Measurements from ENCODE around the gene GHRHR. TPM values are rescaled to one million over a fixed set of nuclear protein-coding genes. Genes with fewer than 3 reads are reported as not detected.

The GHRHR gene
- total and polyA plus RNA-seq, 7 donors: 0.03 to 0.16 TPM; not detected in 5

DNA sequence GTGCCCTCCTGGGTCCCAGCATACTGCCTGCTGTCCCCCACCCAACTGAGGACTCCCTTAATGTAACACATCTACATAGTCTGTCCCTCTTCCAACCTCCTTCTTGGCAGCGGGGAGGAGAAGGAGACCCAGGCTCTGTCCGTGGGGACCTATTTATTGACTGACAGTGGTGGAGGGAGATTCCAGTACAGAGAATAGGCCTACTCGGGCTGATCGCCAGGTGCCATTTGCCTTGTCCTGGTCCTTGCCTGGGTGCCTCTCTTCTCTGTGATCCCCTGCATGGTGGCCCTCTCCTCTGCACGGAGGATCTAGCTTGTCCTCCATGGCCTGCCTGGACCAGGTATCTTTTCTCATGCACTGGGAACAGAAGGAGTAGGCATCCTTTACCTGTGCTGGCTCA, 17.0 kb downstream of the GHRHR start:
- H3K4me3 ChIP-seq: no peak overlapping the region
- WGBS, 3 donors: 83 to 91% (median 86%) methylated on average over 5 of the region's 5 CpGs
- no peaks in the 10 kb centered on the region for H3K36me3 ChIP-seq (ENCODE audit: insufficient read depth in 1 of 2, low read depth in 1 of 2)
- no peaks in the 10 kb centered on the region for H3K27me3 ChIP-seq (ENCODE audit: insufficient read depth in 3 of 3, low read length in 2 of 3)
- TF ChIP-seq, protein P1, sequence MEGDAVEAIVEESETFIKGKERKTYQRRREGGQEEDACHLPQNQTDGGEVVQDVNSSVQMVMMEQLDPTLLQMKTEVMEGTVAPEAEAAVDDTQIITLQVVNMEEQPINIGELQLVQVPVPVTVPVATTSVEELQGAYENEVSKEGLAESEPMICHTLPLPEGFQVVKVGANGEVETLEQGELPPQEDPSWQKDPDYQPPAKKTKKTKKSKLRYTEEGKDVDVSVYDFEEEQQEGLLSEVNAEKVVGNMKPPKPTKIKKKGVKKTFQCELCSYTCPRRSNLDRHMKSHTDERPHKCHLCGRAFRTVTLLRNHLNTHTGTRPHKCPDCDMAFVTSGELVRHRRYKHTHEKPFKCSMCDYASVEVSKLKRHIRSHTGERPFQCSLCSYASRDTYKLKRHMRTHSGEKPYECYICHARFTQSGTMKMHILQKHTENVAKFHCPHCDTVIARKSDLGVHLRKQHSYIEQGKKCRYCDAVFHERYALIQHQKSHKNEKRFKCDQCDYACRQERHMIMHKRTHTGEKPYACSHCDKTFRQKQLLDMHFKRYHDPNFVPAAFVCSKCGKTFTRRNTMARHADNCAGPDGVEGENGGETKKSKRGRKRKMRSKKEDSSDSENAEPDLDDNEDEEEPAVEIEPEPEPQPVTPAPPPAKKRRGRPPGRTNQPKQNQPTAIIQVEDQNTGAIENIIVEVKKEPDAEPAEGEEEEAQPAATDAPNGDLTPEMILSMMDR (IDR thresholded peaks at IDR 0.05): no peak
- intact Hi-C loops (cut with DNase I): loop anchor here (5.0 to 10.0 kb wide), 2 partner anchors 652 to 754 kb away; no protein-coding TSS in a partner anchor
- no peaks in the 10 kb centered on the region for H3K9me3 ChIP-seq
- DNase-seq (no peak), ATAC-seq (no peak)
- no peak overlapping the region for H3K27ac ChIP-seq
- H3K4me1 ChIP-seq: no peaks in the 10 kb centered on the region

- Histone ChIP-seq H3K27me3 (ENCODE audit: insufficient read depth in 3 of 3, low read length in 2 of 3) (peaks cover 0 to 4% (median 2%) of the 10 kb centered on the region in 3 donors), H3K4me1 (no peaks in the 10 kb centered on the region), H3K27ac (no peak overlapping the region), H3K4me3 (no peak overlapping the region), H3K36me3 (ENCODE audit: insufficient read depth in 1 of 2, low read depth in 1 of 2) (no peaks in the 10 kb centered on the region), H3K9me3 (no peaks in the 10 kb centered on the region)
- ATAC-seq (peak; percentile 82 to 94 (median 86)), DNase-seq (peak; percentile 82 to 90)
- TF ChIP-seq, protein P1 (IDR thresholded peaks at IDR 0.05): peak; percentile 89
- 8 to 11% (median 8%) methylated on average over 15 of the region's 15 CpGs for WGBS, 3 donors
- intact Hi-C loops (cut with DNase I): loop anchor here (5.0 to 10.0 kb wide), 2 partner anchors 649 to 752 kb away; no protein-coding TSS in a partner anchor
These were observed 19.5 kb downstream of the GHRHR start for GRCh38 chr7:30983042-30983913.

DNA sequence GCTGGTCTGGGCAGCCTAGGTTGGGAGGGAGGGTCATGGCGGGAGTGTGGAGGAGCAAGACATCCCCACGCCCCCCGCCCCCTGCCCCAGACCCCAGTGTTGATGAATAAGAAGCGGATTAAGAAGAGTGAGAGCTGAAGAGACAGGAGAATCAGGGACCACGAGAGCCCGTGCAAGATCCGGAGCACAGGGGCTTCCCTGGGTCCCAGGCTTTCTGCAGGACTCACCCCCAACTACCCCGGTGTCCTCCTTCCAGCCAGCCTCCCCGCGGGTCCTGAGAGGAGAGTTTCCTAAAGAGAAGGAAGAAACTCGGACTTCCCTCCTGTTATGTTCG, 20.1 kb downstream of the GHRHR start:
- TF ChIP-seq, protein P1 (IDR thresholded peaks at IDR 0.05): no peak
- ATAC-seq: no peak
- Histone ChIP-seq H3K9me3 (no peaks in the 10 kb centered on the region), H3K27ac (no peak overlapping the region), H3K36me3 (ENCODE audit: insufficient read depth in 1 of 2, low read depth in 1 of 2) (no peaks in the 10 kb centered on the region), H3K4me3 (no peak overlapping the region), H3K27me3 (ENCODE audit: insufficient read depth in 3 of 3, low read length in 2 of 3) (peaks cover 0 to 4% (median 2%) of the 10 kb centered on the region in 3 donors), H3K4me1 (no peaks in the 10 kb centered on the region)
- no peak for DNase-seq
- WGBS, 3 donors: 40 to 52% (median 41%) methylated on average over 10 to 12 of the region's 12 CpGs
- intact Hi-C loops (cut with DNase I): loop anchor here (1.0 to 10.0 kb wide), 4 partner anchors 137 to 751 kb away; no protein-coding TSS in a partner anchor

DNA sequence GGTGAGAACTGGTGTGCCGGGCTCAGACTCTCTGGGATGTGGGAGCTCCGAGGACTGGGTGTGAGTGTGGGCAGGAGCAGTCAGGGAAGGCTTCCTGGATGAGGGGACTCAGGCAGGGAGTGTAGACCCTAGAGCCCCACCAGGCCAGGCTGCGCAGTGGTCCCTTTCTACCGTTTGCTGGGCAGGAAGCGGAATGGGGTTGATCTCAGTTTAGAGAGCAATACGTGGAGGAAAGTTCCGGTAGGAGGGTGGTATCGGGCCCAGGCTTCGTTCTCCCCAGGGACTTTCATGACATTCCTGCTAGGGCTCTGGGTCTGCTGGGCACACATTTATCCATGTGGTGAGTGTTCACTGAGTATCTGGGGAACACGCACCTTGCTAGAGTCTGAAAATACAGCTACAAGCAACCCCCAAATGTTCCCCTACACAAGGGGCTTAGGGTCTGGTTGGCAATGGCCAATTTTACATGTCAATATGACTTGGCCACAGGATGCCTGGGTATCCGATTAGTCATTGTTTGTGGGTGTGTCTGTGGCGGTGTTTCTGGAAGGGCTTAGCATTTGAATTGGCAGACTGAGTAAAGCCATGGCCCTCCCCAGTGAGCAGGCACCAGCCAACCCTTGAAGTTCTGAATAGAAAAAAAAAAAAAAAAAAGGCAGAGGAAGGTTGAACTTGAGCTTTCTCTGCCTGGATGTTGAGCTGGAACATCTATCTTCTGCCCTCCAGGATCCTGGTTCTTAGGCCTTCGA, 20.8 kb downstream of the GHRHR start:
- Histone ChIP-seq H3K4me1 (no peaks in the 10 kb centered on the region), H3K36me3 (ENCODE audit: insufficient read depth in 1 of 2, low read depth in 1 of 2) (no peaks in the 10 kb centered on the region), H3K9me3 (no peaks in the 10 kb centered on the region), H3K4me3 (no peak overlapping the region), H3K27ac (no peak overlapping the region), H3K27me3 (ENCODE audit: insufficient read depth in 3 of 3, low read length in 2 of 3) (peaks cover 0 to 4% (median 2%) of the 10 kb centered on the region in 3 donors)
- no peak for ATAC-seq
- 69 to 73% (median 72%) methylated on average over 13 of the region's 13 CpGs for WGBS, 3 donors
- DNase-seq: no peak
- intact Hi-C loops (cut with DNase I): loop anchor here (1.0 to 10.0 kb wide), 4 partner anchors 136 to 750 kb away; no protein-coding TSS in a partner anchor
- TF ChIP-seq, protein P1 (IDR thresholded peaks at IDR 0.05): no peak
